GM12891 (cell line): ENCODE measurements around the gene CD2.

ENCODE experiments used
- POLR2A ChIP-seq: IDR thresholded peaks from 2 replicates; pipeline ENCODE4 v1.6.1; 2011; ENCODE audit warnings: low read depth, low read length, control low read depth
- POLR2AphosphoS5 ChIP-seq: IDR thresholded peaks from 2 replicates; pipeline ENCODE4 v1.6.1; 2011; ENCODE audit warnings: low read depth, low read length, control low read depth
- POU2F2 ChIP-seq: IDR thresholded peaks from 2 replicates; pipeline ENCODE4 v1.6.1; 2011; ENCODE audit warnings: low read depth, mild to moderate bottlenecking, control low read depth, low read length, moderate library complexity
- SPI1 ChIP-seq: IDR thresholded peaks from 2 replicates; pipeline ENCODE4 v1.6.1; 2011; ENCODE audit warnings: low read depth, low read length, control low read depth
- TAF1 ChIP-seq: IDR thresholded peaks from 2 replicates; pipeline ENCODE4 v1.6.1; 2011; ENCODE audit warnings: low read depth, low read length, control low read depth

DNA sequence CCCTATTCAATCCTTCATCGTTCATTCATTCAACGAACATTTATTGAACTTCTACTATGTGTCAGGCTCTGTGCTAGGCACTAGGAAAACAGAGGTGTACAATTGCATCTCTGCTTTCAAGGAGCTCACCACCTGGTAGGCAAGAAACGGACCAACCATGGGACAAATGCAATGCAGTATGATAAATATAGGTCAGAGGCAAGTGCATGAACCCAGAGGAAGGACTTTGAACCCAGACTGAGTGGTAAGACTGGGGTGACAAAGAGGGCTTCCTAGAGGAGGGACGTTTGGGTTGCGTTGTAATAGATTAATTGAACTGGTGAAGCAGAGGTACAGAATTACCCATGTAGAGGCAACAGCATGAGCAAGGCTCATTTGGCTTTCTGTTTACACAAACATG, 16.4 kb downstream of the CD2 start:
- TF ChIP-seq POLR2A (no peak), POLR2AphosphoS5 (no peak), TAF1 (no peak), SPI1 (no peak), POU2F2 (no peak)
